Upper lobe of right lung (tissue), 1 donor: Measurements from ENCODE around the gene TYW1B. TPM values are rescaled to one million over a fixed set of nuclear protein-coding genes. Genes with fewer than 3 reads are reported as not detected.
"Not testable (repeated sequence)": the region's sequence is repeated elsewhere in the genome, so short reads cannot be mapped to it uniquely, and the experiment has no call there.

Source experiments
- ATAC-seq: fragments of 200-7000 bp; cut with Tn5 transposase; one replicate; pipeline ENCODE4 v1.9.1; 2020; ENCODE audit warnings: mild to moderate bottlenecking, moderate library complexity
- DNase-seq: peaks from one replicate; pipeline ENCODE4 v3.0.0-alpha.2; 2020
- H3K27ac ChIP-seq: fragments of 200-600 bp; one replicate; pipeline ENCODE4 v1.8.0; 2022
- H3K27me3 ChIP-seq: fragments of 200-600 bp; one replicate; pipeline ENCODE4 v1.8.0; 2022; ENCODE audit warnings: mild to moderate bottlenecking
- H3K36me3 ChIP-seq: fragments of 200-600 bp; one replicate; pipeline ENCODE4 v1.8.0; 2022
- H3K4me1 ChIP-seq: fragments of 200-600 bp; one replicate; pipeline ENCODE4 v1.8.0; 2022
- H3K4me3 ChIP-seq: fragments of 200-600 bp; one replicate; pipeline ENCODE4 v1.8.0; 2022; ENCODE audit warnings: mild to moderate bottlenecking
- H3K9me3 ChIP-seq: fragments of 200-600 bp; one replicate; pipeline ENCODE4 v1.8.0; 2022
- CTCF ChIP-seq: fragments of 200-600 bp; IDR thresholded peaks from one replicate; pipeline ENCODE4 v1.8.0; 2022; ENCODE audit warnings: antibody characterized with exemption
- intact Hi-C: fragments of 100-400 bp; cut with DNase I; formaldehyde crosslinking; loops from one replicate; pipeline ENCODE4 v1.11.0; 2022
- total RNA-seq: library from RNA; stranded (reverse); fragmentation: NEBNext Ultra II Directional; extraction: Animal tissue kit (Norgen Biotek cat#: 25700); gene quantifications from one replicate; pipeline ENCODE4 v1.2.1, GENCODE V29; 2021
- donor health status: DM: no; HTN: yes; CAD: no; lungs with severe emphysema.

The TYW1B gene
- total RNA-seq, 1 donor from 2014 or later = 6.7 TPM

DNA sequence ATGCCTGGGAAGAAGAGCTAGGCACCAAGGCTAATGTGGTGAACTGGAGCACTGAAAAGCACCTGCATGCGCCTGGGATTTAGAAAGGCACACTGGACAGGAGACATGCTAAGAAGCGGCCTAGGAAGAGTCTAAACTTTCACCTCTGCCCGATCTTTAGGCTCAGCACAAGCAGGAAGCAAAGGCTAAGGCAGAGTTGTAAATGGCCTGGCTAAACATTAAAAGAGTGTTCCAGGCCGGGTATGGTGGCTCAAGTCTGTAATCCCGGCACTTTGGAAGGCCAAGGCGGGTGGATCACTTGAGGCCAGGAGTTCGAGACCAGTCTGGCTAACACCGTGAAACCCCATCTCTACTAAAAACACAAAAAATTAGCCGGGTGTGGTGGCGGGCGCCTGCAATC is 88.3 kb downstream of the TYW1B start:
- H3K4me3 ChIP-seq, H3K36me3 ChIP-seq, H3K4me1 ChIP-seq, H3K27ac ChIP-seq, ATAC-seq, intact Hi-C loops, DNase-seq, H3K27me3 ChIP-seq: not testable (repeated sequence)
- H3K9me3 ChIP-seq = peaks cover 12% of the 10 kb centered on the region

DNA sequence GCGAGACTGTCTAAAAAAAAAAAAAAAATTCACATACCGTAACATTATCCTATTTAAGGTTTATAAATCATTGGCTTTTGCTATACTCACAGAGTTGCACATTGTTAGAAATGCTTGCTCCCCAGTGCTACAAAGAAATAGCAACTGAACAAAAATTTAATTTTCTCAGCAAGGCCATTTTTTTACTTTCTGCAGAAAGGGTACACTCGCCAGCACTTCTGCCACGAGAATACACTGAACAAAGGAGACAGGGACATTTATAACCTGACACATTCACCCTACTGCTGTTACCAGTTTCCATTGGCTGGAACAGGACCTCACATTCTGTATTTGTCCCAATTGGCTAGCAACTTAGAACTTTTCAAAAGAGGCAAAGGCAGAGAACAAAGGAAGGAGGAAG is 92.1 kb downstream of the TYW1B start:
- ATAC-seq, H3K27ac ChIP-seq, H3K4me3 ChIP-seq, H3K4me1 ChIP-seq, H3K36me3 ChIP-seq, DNase-seq, intact Hi-C loops, H3K27me3 ChIP-seq: not testable (repeated sequence)
- H3K9me3 ChIP-seq = peaks cover 17% of the 10 kb centered on the region

- ATAC-seq, intact Hi-C loops: not testable (repeated sequence)
Observed at GRCh38 chr7:72730815-72731214, 97.2 kb downstream of the TYW1B start.

DNA sequence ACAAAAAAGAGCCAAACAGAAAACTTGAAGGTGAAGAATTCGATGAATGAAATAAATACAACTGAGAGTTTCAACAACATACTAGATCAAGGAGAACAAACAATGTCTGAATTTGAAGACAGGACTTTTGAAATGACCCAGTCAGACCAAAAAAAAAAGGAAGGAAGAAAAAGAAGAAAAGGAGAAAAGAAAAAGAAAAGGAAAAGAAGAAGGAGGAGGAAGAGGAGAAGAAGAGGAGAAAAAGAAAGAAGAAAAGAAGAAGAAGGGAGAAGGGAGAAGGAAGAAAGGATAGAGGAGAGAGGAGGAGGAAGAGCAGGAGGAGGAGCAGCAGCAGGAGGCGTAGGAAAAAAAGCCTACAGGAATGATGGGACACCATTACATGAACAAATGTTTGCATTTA is 97.6 kb downstream of the TYW1B start:
- intact Hi-C loops, H3K36me3 ChIP-seq, H3K4me1 ChIP-seq, H3K27me3 ChIP-seq, H3K27ac ChIP-seq, DNase-seq, H3K4me3 ChIP-seq, ATAC-seq, H3K9me3 ChIP-seq: not testable (repeated sequence)

More at GRCh38 chr7:72730815-72731214, 97.2 kb downstream of the TYW1B start:
- not testable (repeated sequence) for H3K27me3 ChIP-seq, DNase-seq, H3K4me1 ChIP-seq, H3K9me3 ChIP-seq, H3K27ac ChIP-seq, H3K36me3 ChIP-seq, H3K4me3 ChIP-seq

GRCh38 chr7:72729130-72729529 is 98.9 kb downstream of the TYW1B start:
- intact Hi-C loops, H3K4me3 ChIP-seq, ATAC-seq, H3K27ac ChIP-seq, H3K4me1 ChIP-seq, H3K27me3 ChIP-seq, H3K9me3 ChIP-seq, H3K36me3 ChIP-seq, DNase-seq: not testable (repeated sequence)

DNA sequence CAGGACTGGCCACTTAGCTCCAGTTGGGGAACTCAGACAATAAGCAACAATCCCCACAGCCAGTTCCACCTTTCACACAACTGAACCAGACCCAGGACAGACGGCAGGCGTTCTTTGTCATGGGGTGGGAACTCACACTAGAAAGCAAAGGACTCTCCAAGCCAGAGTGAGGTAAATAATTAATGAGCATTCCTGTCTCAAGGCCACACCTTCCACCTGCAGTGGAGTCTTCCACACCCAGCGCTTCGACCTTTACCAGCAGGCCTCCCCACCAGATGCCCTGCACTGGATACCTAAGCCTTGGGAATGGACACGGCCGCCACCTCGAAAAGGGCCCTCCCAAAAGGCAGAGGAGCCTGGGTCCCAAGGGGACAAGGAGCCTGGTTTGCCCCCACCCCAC is 105.3 kb downstream of the TYW1B start:
- H3K4me1 ChIP-seq, H3K4me3 ChIP-seq, H3K27me3 ChIP-seq, H3K9me3 ChIP-seq, DNase-seq, H3K27ac ChIP-seq, H3K36me3 ChIP-seq, intact Hi-C loops: not testable (repeated sequence)
- peak; percentile 91 for ATAC-seq

GRCh38 chr7:72720890-72721289 is 107.1 kb downstream of the TYW1B start:
- DNase-seq, ATAC-seq, H3K4me3 ChIP-seq, intact Hi-C loops, H3K36me3 ChIP-seq, H3K27me3 ChIP-seq, H3K4me1 ChIP-seq, H3K27ac ChIP-seq, H3K9me3 ChIP-seq: not testable (repeated sequence)

DNA sequence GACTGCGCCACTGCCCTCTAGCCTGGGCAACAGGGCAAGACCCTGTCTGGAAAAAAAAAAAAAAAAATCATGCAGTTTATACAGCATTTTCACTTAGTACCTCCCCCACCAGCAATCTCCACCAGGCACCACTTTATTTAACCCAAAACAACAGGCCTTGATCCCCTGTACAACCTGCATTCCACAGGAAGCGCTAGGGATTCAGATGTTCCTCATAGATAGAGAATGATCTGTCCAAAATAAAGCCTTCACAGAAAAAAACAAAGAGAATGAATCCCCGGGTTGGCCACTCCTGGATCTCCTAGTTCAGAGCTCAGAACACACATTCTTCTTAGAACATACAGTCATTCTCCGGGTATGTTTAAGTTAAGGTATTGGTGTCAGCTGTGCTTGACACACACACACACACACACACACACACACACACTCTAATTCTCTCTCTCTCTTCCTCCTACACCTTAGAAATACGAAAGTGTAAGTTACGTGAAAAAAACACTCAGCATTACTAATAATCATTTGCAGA is 110.7 kb downstream of the TYW1B start:
- ATAC-seq, H3K27ac ChIP-seq, H3K27me3 ChIP-seq, H3K36me3 ChIP-seq, DNase-seq, H3K9me3 ChIP-seq, H3K4me3 ChIP-seq, H3K4me1 ChIP-seq, intact Hi-C loops: not testable (repeated sequence)

DNA sequence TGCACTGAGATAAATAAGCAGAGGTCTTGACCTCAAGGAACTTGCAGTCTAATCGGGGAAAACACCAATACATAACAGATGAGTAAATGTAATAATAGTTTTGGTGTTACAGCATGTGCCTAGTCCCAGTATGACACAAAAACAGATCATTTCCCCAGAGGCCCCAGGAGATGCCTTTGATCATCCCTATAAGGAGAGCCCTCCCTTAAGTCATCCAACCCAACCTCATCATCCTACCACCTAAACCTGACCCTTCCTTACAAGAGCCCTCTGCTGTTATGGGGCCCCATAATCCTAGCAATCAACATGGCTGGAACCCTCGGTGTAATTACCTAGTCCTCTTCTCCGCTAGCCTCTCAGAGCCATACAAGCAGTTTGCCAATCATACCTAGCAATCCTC is 116.1 kb downstream of the TYW1B start:
- H3K36me3 ChIP-seq, H3K27me3 ChIP-seq, H3K9me3 ChIP-seq, H3K4me1 ChIP-seq, H3K4me3 ChIP-seq, intact Hi-C loops, DNase-seq, ATAC-seq, H3K27ac ChIP-seq: not testable (repeated sequence)

- Histone ChIP-seq H3K9me3 (no peaks in the 10 kb centered on the region), H3K27me3 (no peaks in the 10 kb centered on the region), H3K4me1 (no peaks in the 10 kb centered on the region), H3K4me3 (no peak overlapping the region), H3K27ac (no peak overlapping the region), H3K36me3 (no peaks in the 10 kb centered on the region)
- no peak for DNase-seq
- no peak for TF ChIP-seq CTCF
- ATAC-seq = no peak
- intact Hi-C loops = no loop called here
Observed at GRCh38 chr7:72710983-72711382, 117.0 kb downstream of the TYW1B start.
